Stimulated activated CD4-positive, alpha-beta T cell treated with anti-CD3 and anti-CD28 coated beads, Interleukin-4, amount 100 ng/mL, for 4 hours (primary cell): ENCODE measurements around the gene CA6.
"Not testable (repeated sequence)": the region's sequence is repeated elsewhere in the genome, so short reads cannot be mapped to it uniquely, and the experiment has no call there.

Experiments
- DNase-seq, 2 experiments: peaks; one replicate each; pipeline ENCODE4 v3.0.0-alpha.2; 2020

The CA6 gene

DNA sequence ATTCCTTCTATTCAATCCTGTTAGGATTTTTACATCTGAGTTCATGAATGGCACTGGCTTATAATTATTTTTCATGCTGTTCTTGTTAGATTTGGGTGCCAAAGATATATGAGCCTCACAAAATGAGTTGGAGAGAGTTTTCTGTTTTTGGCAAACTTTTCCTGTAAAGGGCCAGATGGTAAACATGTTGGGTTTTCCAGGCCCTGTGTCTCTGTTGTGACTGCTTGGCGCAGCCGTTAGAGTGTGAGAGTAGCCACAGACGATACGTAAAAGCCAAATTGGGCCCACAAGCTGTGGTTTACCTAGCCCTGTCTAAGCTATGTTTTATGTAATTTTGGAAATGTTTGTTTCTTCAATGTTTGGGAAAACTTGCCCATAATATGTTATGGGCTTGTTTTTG lies 15.6 kb upstream of the CA6 start:
- no peak for DNase-seq

DNA sequence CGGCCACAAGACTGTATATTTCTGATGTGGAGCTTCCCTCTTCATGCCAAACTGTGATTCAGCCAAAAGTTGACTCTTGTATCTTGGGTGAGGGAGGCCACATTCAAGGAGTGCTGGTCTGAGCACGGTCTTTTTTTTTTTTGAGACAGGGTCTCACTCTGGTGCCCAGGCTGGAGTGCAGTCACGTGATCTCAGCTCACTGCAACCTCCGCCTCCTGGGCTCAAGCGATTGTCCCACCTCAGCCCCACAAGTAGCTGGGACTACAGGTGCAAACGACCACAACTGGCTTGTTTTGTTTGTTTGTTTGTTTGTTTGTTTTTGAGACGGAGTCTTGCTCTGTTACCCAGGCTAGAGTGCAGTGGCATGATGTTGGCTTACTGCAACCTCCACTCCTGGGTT lies 8.6 kb upstream of the CA6 start:
- not testable (repeated sequence) for DNase-seq

GRCh38 chr1:8937701-8938100 lies 8.0 kb upstream of the CA6 start:
- no peak for DNase-seq

DNA sequence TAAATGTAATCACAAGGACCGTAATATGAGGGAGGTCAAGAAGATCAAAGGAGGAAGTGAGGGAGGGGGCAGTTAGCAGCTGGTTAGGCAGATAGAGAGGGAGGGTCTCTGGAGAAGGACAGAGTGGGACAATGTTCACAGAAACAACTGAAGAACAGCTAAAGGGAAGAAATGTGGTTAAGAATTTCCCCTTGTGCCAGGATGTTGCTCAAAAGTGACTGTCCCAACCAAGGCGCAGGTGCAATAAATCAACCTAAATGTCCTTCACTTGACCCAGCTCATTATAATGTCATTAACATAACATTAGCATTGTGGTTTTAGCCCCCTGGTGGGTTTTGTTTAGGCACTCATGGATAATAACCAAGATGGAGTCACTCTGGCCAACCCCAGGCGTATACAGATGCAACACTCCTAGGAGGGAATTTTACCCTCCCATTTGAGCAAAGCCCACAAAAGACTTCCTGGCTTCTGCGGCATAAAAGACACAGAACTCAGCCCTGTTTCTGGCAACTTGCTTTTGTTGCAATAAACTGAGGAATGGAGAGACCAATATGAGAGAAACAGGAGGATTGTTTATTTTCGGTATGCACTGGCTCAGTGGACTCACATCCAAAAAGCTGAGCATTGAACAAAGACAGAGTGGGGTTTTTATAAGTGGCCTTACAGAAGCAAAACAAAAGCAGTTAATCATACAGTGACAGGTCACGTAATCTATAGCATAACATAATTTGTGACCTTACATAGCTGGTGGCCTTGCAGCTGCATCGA lies 7.3 kb upstream of the CA6 start:
- no peak for DNase-seq

DNA sequence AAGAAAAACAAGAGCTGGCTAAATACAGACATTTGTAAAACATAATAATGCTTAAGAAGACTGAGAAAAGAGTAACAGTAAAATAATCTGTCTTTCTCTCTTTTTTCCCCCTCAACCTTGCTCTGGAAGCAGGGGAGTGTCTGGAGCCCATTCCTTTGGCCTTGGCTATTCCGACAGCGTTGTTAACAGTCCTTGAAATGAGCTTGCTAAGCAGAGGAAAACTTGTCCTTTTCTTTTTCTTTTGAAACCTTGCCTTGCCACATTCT lies 6.7 kb upstream of the CA6 start:
- DNase-seq, result no peak

GRCh38 chr1:8939362-8939995 lies 6.2 kb upstream of the CA6 start:
- no peak for DNase-seq

DNA sequence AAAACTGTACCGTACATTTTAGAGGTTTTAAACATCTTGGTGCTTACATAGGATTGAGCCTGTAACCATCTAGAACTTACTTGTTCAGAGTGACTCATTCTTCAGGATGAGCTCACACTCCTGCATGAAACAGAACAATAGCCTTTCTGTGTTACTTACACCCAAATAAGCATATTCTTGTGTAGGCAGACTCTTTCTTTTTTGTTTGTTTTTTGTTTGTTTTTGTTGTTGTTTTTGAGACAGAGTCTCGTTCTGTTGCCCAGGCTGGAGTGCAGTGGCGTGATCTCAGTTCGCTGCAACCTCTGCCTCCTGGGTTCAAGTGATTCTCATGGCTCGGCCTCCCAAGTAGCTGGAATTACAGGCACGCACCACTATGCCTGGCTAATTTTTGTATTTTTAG lies 3.8 kb upstream of the CA6 start:
- no peak for DNase-seq

DNA sequence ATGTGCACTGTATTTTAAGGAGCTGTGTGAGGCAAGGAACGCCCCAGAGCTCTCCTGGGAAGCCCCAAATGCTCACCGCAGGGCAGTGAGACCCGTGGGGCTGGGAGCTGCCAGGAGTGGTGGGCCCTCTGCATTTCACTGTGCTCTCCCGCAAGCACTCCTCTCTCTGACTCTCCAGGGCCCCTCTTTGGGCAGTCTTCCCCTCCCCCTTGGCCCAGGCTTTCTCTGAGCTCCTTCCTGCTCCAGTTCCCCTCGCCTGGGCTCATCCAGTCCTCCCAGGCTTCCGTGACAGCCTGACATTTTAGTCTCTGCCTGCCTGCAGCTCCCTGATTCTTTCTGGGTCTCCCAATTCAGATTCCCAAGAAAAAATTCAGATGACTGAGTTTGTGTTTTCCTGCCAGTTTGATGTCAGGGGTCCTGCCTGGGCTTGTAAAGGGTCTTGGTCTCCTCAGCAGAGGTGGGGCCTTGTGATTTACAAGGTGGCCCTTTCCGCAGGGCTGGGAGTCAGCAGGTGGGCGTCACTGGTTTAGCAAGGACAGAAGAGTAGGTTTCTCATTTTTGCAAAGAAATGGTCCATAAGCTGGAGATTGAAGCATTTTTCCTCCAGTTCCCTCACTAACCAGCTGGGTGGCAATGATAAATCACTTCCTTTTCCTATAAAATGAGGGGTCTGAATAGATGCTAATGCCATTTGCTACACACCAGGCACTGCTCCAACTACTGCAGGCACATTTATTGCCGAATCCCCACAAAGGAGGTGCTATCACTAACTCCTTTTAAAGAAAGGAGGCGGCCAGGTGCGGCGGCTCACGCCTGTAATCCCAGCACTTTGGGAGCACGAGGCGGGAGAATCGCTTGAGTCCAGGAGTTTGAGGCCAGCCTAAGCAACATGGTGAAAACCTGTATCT lies 1.9 kb upstream of the CA6 start:
- DNase-seq, result no peak

GRCh38 chr1:8947127-8947691 lies 1.5 kb downstream of the CA6 start:
- DNase-seq, result no peak

DNA sequence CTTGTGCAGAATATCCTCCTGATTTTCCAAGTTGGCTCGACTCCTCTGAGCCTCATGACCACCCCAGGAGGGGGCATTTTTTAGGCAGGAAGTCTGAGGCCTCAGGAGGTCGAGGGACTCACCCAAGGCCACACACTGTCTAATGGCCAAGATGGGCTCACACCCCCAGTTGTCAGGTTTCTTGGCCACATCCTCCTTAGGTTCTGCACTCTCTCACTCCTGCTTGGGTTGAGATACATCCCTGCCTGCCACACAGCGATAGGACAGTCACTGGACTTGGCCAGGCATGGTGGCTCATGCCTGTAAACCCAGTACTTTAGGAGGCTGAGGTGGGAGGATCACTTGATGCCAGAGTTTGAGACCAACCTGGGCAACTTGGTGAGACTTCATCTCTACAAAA lies 4.6 kb downstream of the CA6 start:
- no peak for DNase-seq

DNA sequence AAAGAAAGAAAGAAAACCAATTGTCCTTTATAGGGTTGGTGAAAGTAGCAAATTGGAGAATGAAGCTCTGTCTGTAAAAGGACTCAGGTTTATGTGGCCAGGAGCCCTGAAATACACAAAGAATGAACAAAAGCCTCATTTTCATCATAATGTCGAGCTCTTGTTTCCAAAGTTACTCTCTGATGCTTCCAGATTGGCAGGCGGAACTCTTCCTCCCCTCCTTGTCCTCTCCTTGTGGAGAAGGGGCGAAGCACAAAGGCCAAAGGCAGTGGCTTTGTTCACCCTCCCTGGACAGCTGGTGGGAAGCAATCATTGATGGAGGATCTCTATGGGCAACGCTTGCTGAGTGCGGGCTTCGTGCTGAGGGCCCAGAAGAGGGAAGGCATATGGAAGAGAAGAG lies 5.6 kb downstream of the CA6 start:
- DNase-seq, result no peak

- DNase-seq, result no peak
These were observed 9.7 kb downstream of the CA6 start for GRCh38 chr1:8955406-8955805.

GRCh38 chr1:8956461-8957349 lies 11.0 kb downstream of the CA6 start:
- DNase-seq, result no peak

- peak in 1 of 2 experiments; percentile 37 for DNase-seq
These were observed 17.3 kb downstream of the CA6 start for GRCh38 chr1:8962812-8963530.

DNA sequence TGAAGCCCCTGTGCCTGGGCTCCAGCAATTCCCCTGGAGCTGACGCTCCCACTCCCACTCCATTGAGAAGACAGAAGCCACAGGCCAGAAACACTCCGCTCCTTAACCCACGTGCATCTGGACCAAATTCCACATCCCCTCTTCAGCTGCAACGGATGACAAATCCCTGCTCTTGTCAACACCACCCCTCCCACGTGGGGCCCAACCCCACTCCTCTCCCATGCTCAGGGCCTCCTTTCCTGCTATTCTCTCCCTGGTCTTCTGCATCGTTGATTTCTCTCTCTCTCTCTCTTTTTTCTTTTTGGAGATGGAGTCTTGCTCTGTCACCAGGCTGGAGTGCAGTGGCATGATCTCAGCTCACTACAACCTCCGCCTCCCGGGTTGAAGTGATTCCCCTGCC lies 18.3 kb downstream of the CA6 start:
- no peak for DNase-seq

- no peak for DNase-seq
These were observed 19.6 kb downstream of the CA6 start for GRCh38 chr1:8965121-8965820.

- no peak for DNase-seq
These were observed 20.9 kb downstream of the CA6 start for GRCh38 chr1:8966606-8967005.

DNA sequence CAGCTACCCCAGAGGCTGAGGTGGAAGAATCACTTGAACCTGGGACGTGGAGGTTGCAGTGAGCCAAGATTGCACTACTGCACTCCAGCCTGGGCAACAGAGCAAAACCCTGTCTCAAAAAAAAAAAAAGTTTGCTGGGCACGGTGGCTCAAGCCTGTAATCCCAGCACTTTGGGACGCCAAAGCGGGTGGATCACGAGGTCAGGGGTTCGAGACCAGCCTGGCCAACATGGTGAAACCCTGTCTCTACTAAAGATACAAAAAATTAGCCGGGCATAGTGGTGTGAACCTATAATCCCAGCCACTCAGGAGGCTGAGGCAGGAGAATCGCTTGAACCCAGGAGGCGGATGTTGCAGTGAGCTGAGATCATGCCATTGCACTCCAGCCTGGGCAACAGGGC lies 23.2 kb downstream of the CA6 start:
- not testable (repeated sequence) for DNase-seq

DNA sequence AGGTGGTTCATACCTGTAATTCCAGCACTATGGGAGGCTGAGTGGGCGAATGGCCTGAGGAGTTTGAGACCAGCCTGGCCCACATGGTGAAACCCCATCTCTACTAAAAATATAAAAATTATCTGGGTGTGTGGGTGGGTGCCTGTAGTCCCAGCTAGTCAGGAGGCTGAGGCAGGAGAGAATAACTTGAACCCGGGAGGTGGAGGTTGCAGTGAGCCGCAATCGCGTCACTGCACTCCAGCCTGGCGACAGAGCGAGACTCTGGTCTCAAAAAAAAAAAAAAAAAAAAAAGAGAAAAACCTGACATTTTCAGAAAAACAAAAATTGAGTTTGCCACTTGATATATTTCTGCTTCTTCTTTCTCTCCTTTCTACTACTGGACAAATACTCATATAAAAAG lies 24.3 kb downstream of the CA6 start:
- no peak for DNase-seq

- peak in 1 of 2 experiments; percentile 20 for DNase-seq
These were observed 25.2 kb downstream of the CA6 start for GRCh38 chr1:8970870-8971337.

DNA sequence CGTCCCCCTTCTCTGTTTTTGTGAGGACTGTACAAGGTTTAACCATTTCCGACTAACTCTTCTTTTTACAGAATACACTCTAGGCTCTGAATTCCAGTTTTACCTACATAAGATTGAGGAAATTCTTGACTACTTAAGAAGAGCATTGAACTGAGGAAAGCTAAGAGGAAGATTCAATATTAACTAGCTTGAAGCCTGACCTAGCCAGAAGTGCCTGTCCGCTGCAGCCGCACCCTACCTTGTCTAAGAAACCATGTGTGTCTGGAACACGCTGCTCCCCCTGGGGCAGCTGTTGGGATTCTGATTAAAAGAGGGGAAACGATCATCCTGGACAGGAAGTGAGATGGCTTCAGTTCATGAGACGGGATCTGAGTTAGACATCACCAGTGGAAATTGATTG lies 28.9 kb downstream of the CA6 start:
- no peak for DNase-seq
